ENCODE results near the gene TSC22D3.

The TSC22D3 gene

DNA sequence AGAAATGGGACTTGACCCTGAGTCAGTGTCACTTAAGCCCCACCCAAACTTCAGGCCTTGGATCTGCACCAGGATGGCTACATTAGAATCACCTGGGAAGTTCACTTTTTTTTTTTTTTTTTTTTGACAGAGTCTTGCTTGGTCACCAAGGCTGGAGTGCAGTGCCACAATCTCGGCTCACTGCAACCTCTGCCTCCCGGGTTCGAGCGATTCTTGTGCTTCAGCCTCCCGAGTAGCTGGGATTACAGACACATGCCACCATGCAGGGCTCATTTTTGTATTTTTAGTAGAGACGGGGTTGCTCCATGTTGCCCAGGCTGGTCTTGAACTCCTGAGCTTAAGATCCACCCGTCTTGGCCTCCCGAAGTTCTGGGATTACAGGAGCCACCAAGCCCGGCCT lies 4.9 kb upstream of the TSC22D3 start:
- TF ChIP-seq, protein P1, sequence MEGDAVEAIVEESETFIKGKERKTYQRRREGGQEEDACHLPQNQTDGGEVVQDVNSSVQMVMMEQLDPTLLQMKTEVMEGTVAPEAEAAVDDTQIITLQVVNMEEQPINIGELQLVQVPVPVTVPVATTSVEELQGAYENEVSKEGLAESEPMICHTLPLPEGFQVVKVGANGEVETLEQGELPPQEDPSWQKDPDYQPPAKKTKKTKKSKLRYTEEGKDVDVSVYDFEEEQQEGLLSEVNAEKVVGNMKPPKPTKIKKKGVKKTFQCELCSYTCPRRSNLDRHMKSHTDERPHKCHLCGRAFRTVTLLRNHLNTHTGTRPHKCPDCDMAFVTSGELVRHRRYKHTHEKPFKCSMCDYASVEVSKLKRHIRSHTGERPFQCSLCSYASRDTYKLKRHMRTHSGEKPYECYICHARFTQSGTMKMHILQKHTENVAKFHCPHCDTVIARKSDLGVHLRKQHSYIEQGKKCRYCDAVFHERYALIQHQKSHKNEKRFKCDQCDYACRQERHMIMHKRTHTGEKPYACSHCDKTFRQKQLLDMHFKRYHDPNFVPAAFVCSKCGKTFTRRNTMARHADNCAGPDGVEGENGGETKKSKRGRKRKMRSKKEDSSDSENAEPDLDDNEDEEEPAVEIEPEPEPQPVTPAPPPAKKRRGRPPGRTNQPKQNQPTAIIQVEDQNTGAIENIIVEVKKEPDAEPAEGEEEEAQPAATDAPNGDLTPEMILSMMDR (IDR thresholded peaks at IDR 0.05) = no peak

DNA sequence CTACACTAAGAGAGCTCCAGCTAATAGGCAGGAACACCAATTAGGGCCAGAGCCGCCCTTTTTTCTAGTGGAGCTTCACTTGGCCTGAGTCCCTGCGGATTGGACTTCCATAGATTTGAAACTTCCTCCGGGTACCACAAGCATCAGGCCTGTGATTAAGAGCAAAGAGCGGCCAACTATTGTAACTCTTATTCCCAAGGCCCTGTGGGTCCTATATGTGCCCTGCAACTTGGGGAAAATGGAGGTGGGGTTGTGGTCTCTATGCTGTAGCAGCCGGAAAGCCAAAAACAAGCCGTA lies 1.9 kb upstream of the TSC22D3 start, which contains the start of gene NCBP2L:
Gene NCBP2L, plus strand, starts transcription at position 198 of the 297 bp plus-strand sequence. CDS start 16,488 bp downstream, outside the sequence.
- TF ChIP-seq, protein P1 (IDR thresholded peaks at IDR 0.05) = no peak

DNA sequence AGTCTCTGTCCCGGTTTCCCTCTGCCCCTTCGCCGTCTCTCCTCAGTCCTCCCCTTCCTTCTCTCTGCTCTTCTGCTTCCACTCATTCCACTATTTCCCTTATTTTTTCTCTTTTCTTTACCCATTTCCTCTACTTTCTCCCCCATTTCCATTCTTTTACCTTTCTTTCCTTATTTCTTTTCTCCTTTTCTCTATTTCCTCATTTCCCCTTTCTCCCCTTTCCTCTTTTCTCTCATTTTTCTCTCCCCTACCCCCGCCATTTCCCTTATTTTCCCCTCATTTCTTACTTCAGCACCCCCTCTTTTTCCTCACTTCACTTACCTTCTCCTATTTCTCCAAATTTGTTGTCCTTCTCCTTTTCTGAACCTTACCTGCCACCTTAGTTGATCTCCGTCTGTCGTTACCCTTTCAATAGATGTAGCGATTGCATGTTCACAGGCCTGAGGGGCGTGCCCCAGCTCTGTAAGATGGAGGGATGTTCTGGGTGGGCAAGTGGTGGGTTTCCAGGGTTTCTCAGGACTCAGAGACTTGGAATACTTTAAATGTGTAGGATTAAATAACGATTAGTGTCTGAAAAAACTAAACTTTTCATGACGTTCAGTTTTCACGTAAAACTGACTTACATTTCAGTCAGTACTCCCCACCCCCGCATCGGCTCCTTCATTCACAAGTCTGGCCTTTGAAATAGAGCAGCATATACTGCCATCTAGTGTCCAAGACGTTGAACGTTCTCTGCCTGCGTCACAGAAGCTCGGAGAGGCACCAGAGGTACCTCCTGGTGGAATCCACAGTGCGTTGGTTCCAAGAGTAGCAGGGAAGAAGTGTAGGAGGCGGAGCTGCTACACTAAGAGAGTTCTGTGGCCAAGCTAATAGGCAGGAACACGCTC lies 1.3 kb upstream of the TSC22D3 start:
- TF ChIP-seq, protein P1 (IDR thresholded peaks at IDR 0.05) = peak; percentile 55

DNA sequence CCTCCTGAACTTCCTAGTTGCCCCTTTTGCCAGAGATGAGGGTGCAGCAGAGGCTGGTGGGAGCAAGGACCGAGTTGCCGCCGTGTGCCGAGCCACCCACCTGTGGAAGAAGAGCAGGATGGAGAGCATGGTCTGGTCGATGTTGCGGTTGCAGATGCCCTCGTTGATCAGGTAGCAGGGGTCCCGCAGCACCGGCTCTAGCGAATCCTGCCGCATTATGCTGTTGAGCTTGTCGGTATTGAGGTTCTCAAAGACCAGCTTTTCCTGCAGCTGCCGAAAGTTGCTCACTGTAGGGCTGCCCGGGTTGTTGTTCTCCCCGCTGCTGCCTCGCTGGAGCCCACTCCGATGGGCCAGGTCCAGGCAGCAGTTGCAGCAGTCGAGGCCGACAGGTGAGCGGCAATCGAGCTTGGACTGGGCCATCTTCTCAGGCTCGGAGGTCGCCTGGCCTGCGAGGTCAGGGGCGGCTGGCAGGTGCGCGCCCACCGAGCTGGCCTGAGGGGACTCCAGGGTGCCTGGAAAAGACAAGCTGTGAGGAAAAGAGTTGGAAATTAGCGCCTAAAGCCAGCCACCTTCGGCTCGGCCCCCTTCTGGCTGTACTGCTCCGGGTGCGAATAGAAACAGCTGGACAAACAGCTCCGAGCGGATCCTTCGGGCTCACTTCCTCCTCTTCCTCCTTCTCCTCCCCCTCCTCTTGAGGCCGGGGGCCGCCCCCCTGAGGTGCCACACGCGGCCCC lies 420 bp downstream of the TSC22D3 start:
- TF ChIP-seq, protein P1 (IDR thresholded peaks at IDR 0.05) = no peak

DNA sequence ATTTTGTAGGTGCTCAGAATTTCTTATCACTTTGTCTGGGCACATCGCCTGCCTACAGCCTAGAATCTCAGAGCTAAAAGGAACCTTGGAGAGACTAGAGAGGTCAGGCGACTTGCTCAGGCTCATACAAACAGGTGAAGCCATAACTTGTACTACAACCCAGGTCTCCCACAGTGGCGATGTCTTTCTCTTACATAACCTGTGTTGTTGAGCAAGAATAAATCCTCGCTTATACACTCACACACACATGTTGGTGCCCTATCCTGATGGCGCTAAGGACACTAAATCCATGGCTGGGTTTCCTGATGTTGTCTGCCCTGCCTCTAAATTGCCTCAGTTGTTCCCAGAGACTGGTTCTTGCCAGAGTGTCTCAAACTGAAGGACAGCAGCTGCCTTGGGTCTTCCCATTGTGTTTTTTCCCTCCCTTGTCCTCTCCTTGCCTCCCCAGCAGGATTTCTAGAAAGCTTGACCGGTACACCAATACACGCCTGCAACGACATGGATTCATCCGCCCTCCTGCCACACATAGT lies 1.6 kb downstream of the TSC22D3 start:
- TF ChIP-seq, protein P1 (IDR thresholded peaks at IDR 0.05) = no peak

DNA sequence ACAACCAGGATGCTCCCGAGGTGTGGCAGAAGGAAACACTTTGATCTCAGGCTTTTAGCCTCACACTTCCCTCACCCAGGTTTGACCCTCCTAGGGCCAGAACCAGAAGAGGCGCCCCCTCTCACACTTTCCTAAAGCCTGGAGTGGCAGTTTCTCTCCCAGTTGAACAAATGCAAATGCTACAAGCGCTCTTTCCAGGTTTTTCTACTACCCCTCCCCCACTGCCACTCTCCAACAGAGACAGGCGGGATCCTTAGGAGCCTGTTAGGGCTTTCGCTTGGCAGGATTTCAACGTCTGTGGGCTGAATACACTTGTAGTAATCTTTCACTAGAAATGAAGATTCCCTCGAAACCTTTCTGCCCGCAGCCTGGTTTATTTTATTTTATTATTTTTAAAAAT lies 2.4 kb downstream of the TSC22D3 start:
- TF ChIP-seq, protein P1 (IDR thresholded peaks at IDR 0.05) = no peak

DNA sequence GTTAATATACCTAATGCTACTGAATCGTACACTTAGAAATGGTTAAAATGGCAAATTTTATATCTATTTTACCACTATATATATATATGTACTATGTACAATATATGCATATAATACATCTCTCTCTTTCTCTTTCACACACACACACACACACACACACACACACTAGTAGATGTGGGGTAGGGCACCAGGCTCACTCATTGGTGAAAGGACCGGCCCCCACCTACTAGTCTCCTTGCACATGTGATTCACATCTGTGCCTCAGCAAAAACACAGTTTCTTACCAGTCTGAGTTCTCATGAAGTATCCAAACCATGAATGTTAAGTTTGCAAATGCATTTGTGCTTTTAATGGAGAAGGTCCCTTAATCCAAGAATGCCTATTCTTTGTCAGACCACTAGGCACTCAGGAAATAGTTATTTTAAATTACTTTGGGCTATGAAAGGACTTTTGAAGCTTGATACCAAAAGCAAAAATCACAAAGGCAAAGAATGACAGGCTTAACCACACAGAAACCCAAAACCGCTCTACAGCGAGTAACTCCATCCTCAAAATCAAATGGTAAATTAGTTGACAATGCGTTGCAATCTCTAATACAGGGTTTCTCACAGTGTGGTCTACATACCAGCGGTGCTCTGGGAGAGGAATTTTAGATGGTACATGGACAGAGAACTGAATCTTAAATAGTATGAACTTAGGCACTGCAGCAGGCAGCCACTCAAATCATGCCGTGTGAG lies 5.8 kb downstream of the TSC22D3 start:
- TF ChIP-seq, protein P1 (IDR thresholded peaks at IDR 0.05) = no peak

All from LNCAP (cell line).